DND-41 (cell line): ENCODE measurements around the gene TJP3.

ENCODE experiments used
- ATAC-seq: fragments of 200-7000 bp; cut with Tn5 transposase; 3 replicates; pipeline ENCODE4 v1.9.1; 2021; ENCODE audit warnings: low read depth; ENCODE audit not compliant: insufficient read depth
- DNase-seq: peaks from one replicate; pipeline ENCODE4 v3.0.0-alpha.2; 2020
- H2AFZ ChIP-seq: 2 replicates; pipeline ENCODE4 v1.6.0; 2012; ENCODE audit warnings: low read depth, low read length
- H3K27ac ChIP-seq: 2 replicates; pipeline ENCODE4 v1.5.1; 2012; ENCODE audit warnings: low read length, inconsistent platforms
- H3K27me3 ChIP-seq: fragments of 200-600 bp; sonication (generic); 2 replicates; pipeline ENCODE4 v1.6.0; 2012; ENCODE audit warnings: low read length, mild to moderate bottlenecking, inconsistent platforms; ENCODE audit not compliant: insufficient read depth, poor library complexity
- H3K36me3 ChIP-seq: 2 replicates; pipeline ENCODE4 v1.5.1; 2012; ENCODE audit warnings: low read length, inconsistent platforms; ENCODE audit not compliant: insufficient read depth
- H3K4me1 ChIP-seq: 2 replicates; pipeline ENCODE4 v1.5.1; 2012; ENCODE audit warnings: mild to moderate bottlenecking, low read length; ENCODE audit not compliant: insufficient read depth
- H3K4me2 ChIP-seq: 2 replicates; pipeline ENCODE4 v1.6.0; 2012; ENCODE audit warnings: mild to moderate bottlenecking, moderate library complexity, low read length, inconsistent platforms; ENCODE audit not compliant: insufficient read depth
- H3K4me3 ChIP-seq, 2 experiments: fragments of 200-600 bp in 1 of 2; shearing (Covaris generic) in 1 of 2; 2 replicates each; pipeline ENCODE4 v1.5.1; 2012 to 2016; ENCODE audit warnings: inconsistent platforms in 2 of 2, low read length in 2 of 2, mild to moderate bottlenecking in 2 of 2, low read depth in 1 of 2, moderate library complexity in 1 of 2
- H3K79me2 ChIP-seq: 2 replicates; pipeline ENCODE4 v1.6.0; 2012; ENCODE audit warnings: low read length, inconsistent platforms; ENCODE audit not compliant: insufficient read depth
- H3K9ac ChIP-seq: 2 replicates; pipeline ENCODE4 v1.6.0; 2012; ENCODE audit warnings: low read depth, mild to moderate bottlenecking, inconsistent platforms, low read length, moderate library complexity
- H3K9me3 ChIP-seq: 2 replicates; pipeline ENCODE4 v1.5.1; 2012; ENCODE audit warnings: low read length, moderate library complexity, mild to moderate bottlenecking, inconsistent platforms; ENCODE audit not compliant: insufficient read depth, severe bottlenecking
- H4K20me1 ChIP-seq: 2 replicates; pipeline ENCODE4 v1.6.0; 2012; ENCODE audit warnings: low read length; ENCODE audit not compliant: insufficient read depth
- CTCF ChIP-seq: IDR thresholded peaks from 2 replicates; pipeline ENCODE4 v1.5.1; 2012; ENCODE audit warnings: borderline replicate concordance, low read length, moderate library complexity, mild to moderate bottlenecking; ENCODE audit not compliant: poor library complexity, severe bottlenecking; ENCODE audit errors: extremely low read depth
- EZH2 ChIP-seq: IDR thresholded peaks from 3 replicates; pipeline ENCODE4 v1.6.1; 2012; ENCODE audit warnings: borderline replicate concordance, low read depth, mild to moderate bottlenecking, moderate library complexity, low read length, inconsistent platforms; ENCODE audit not compliant: severe bottlenecking

The TJP3 gene

GRCh38 chr19:3660493-3661219 is 47.5 kb upstream of the TJP3 start:
- Histone ChIP-seq H3K9me3 (no peaks in the 10 kb centered on the region), H3K27me3 (no peaks in the 10 kb centered on the region), H3K79me2 (no peaks in the 10 kb centered on the region), H3K9ac (no peak overlapping the region), H4K20me1 (peaks cover 8% of the 10 kb centered on the region; the same call in 1 of the 2 replicates), H2AFZ (no peak overlapping the region), H3K4me2 (no peak overlapping the region), H3K4me1 (no peaks in the 10 kb centered on the region), H3K4me3 (no peak overlapping the region), H3K27ac (no peak overlapping the region), H3K36me3 (peaks cover 80% of the 10 kb centered on the region)
- ATAC-seq (no peak), DNase-seq (no peak)
- TF ChIP-seq EZH2 (no peak), CTCF (no peak)

- no peaks in the 10 kb centered on the region for H3K79me2 ChIP-seq
- peaks cover 71% of the 10 kb centered on the region for H3K36me3 ChIP-seq
- no peak overlapping the region for H3K27ac ChIP-seq
- no peaks in the 10 kb centered on the region for H3K9me3 ChIP-seq
- H3K4me1 ChIP-seq = no peaks in the 10 kb centered on the region
- H3K4me3 ChIP-seq = no peak overlapping the region
- H4K20me1 ChIP-seq = peaks cover 16% of the 10 kb centered on the region
- ATAC-seq (no peak), DNase-seq (no peak)
- H3K9ac ChIP-seq = no peak overlapping the region
- H3K27me3 ChIP-seq = no peaks in the 10 kb centered on the region
- H2AFZ ChIP-seq = no peak overlapping the region
- no peak for TF ChIP-seq EZH2
- no peak for TF ChIP-seq CTCF
- no peak overlapping the region for H3K4me2 ChIP-seq
Observed at GRCh38 chr19:3661284-3662238, 46.6 kb upstream of the TJP3 start.

- Histone ChIP-seq H3K4me2 (no peak overlapping the region), H3K36me3 (peaks cover 48% of the 10 kb centered on the region), H3K4me3 (no peak overlapping the region), H2AFZ (no peak overlapping the region), H3K79me2 (no peaks in the 10 kb centered on the region), H3K4me1 (no peaks in the 10 kb centered on the region), H3K27me3 (no peaks in the 10 kb centered on the region), H3K9me3 (no peaks in the 10 kb centered on the region), H4K20me1 (peaks cover 27% of the 10 kb centered on the region), H3K9ac (no peak overlapping the region), H3K27ac (no peak overlapping the region)
- DNase-seq (no peak), ATAC-seq (no peak)
- TF ChIP-seq EZH2 (no peak), CTCF (no peak)
Observed at GRCh38 chr19:3663838-3664237, 44.3 kb upstream of the TJP3 start.
